ENCODE measurements around the gene MT1HL1. TPM values are rescaled to one million over a fixed set of nuclear protein-coding genes. Genes with fewer than 3 reads are reported as not detected.

Gene MT1HL1
- total and polyA plus RNA-seq, 2 of the 4 experiments (the other 2 are of a cell fraction): not detected

GRCh38 chr1:237005674-237006073 lies 1.4 kb upstream of the MT1HL1 start:
- Histone ChIP-seq H2BK20ac (ENCODE audit: low read depth, low read length) (no peak overlapping the region), H3K36me3 (ENCODE audit: control insufficient read depth, insufficient read depth, low read length) (no peaks in the 10 kb centered on the region), H3K4me3 (ENCODE audit: insufficient read depth, low read depth, low read length) (no peak overlapping the region), H3K4me1 (ENCODE audit: control insufficient read depth, insufficient read depth, low read length) (no peaks in the 10 kb centered on the region), H4K8ac (ENCODE audit: low read depth in 2 of 2, low read length in 2 of 2) (no peak overlapping the region), H3K9me1 (ENCODE audit: insufficient read depth, low read length) (no peaks in the 10 kb centered on the region), H2BK120ac (ENCODE audit: low read depth, low read length) (no peak overlapping the region), H2BK5ac (ENCODE audit: low read depth, low read length, poor library complexity, severe bottlenecking) (no peak overlapping the region), H2BK15ac (ENCODE audit: low read depth, low read length) (no peak overlapping the region), H3K27me3 (ENCODE audit: control insufficient read depth, insufficient read depth, low read length) (no peaks in the 10 kb centered on the region), H3K4ac (ENCODE audit: low read depth, low read length) (no peak overlapping the region), H3K56ac (ENCODE audit: extremely low read depth, insufficient read depth, low read length) (no peak overlapping the region), H3K9me3 (ENCODE audit: control insufficient read depth, insufficient read depth, low read length) (peaks cover 25% of the 10 kb centered on the region), H4K5ac (ENCODE audit: low read depth, low read length) (no peak overlapping the region), H3K14ac (replicated peaks; ENCODE audit: low read depth, low read length) (no peak overlapping the region), H3K4me2 (ENCODE audit: low read depth, low read length) (no peak overlapping the region), H4K20me1 (ENCODE audit: insufficient read depth, low read length) (no peaks in the 10 kb centered on the region), H3K9ac (ENCODE audit: low read depth, low read length) (no peak overlapping the region), H3K23ac (ENCODE audit: low read depth, low read length) (no peak overlapping the region), H4K91ac (ENCODE audit: insufficient read depth, low read depth, low read length) (no peak overlapping the region), H2AFZ (replicated peaks; ENCODE audit: low read length, poor library complexity) (no peak overlapping the region), H3K27ac (ENCODE audit: insufficient read depth, low read length) (no peak overlapping the region), H3K18ac (ENCODE audit: low read depth, low read length) (no peak overlapping the region), H2AK9ac (replicated peaks; ENCODE audit: low read depth, low read length, poor library complexity) (no peak overlapping the region), H2AK5ac (ENCODE audit: low read depth, low read length) (no peak overlapping the region), H3K79me1 (ENCODE audit: low read depth in 1 of 2, low read length in 2 of 2) (no peaks in the 10 kb centered on the region)
- DNase-seq (no peak), ATAC-seq (ENCODE audit: low read depth) (no peak)
- ChIA-PET POLR2A (ENCODE audit: unreplicated experiment) (no interaction called here), CTCF (no interaction called here)
- WGBS, 2 experiments (ENCODE audit: extremely low coverage in 2 of 2, insufficient read length in 1 of 2): no CpG with 5 or more reads among the region's 4 CpGs
- in situ Hi-C loops (cut with MboI; ENCODE audit: low sequenced_read_pairs) (no loop called here), intact Hi-C loops (cut with micrococcal nuclease) (no loop called here), dilution Hi-C loops (cut with HindIII; ENCODE audit: low sequenced_read_pairs, unreplicated experiment) (no loop called here)
- no TSS peak for BruUV-seq (replicated peaks)
- TF ChIP-seq RAD21 (IDR thresholded peaks at IDR 0.05; ENCODE audit: low read length) (no peak), BHLHE40 (IDR thresholded peaks at IDR 0.05; ENCODE audit: low read depth, low read length) (no peak)

Data from IMR-90 (cell line).